Measurements from ENCODE around the gene FOXQ1.

GRCh38 chr6:1347161-1347560 lies 35.3 kb downstream of the FOXQ1 start:
- no peak for TF ChIP-seq CTCF (IDR thresholded peaks at IDR 0.05; ENCODE audit: low read depth, low read length)
- no peak for TF ChIP-seq EZH2phosphoT487 (IDR thresholded peaks at IDR 0.05; ENCODE audit: low read depth)
